Activated CD4-positive, alpha-beta memory T cell treated with anti-CD3 and anti-CD28 coated beads for 36 hours (primary cell): ENCODE measurements around the gene ZSWIM4. TPM values are rescaled to one million over a fixed set of nuclear protein-coding genes. Genes with fewer than 3 reads are reported as not detected.
"Not testable (repeated sequence)": the region's sequence is repeated elsewhere in the genome, so short reads cannot be mapped to it uniquely, and the experiment has no call there.

Experiments used
- CTCF ChIA-PET: fragments of 350-600 bp; sonication (Branson Sonifier 250); formaldehyde crosslinking; loops from one replicate; lab custom pipeline; 2021; ENCODE audit warnings: antibody characterized with exemption, inconsistent platforms; lab: Charles Lee
- POLR2A ChIA-PET: fragments of 350-600 bp; sonication (Branson Sonifier 250); formaldehyde crosslinking; loops from one replicate; lab custom pipeline; 2021; ENCODE audit warnings: antibody characterized with exemption; lab: Charles Lee
- DNase-seq: peaks from one replicate; pipeline ENCODE4 v3.0.0-alpha.2; 2020
- H3K27ac Mint-ChIP-seq: one replicate; pipeline ENCODE4 v1.8.0; 2021; ENCODE audit warnings: mixed read lengths
- H3K27me3 Mint-ChIP-seq: one replicate; pipeline ENCODE4 v1.8.0; 2021; ENCODE audit warnings: mixed read lengths
- H3K36me3 Mint-ChIP-seq: one replicate; pipeline ENCODE4 v1.8.0; 2021; ENCODE audit warnings: mixed read lengths
- H3K4me1 Mint-ChIP-seq: one replicate; pipeline ENCODE4 v1.8.0; 2021; ENCODE audit warnings: low read depth, mixed read lengths
- H3K4me3 Mint-ChIP-seq: one replicate; pipeline ENCODE4 v1.8.0; 2021; ENCODE audit warnings: mild to moderate bottlenecking, mixed read lengths
- H3K9me3 Mint-ChIP-seq: one replicate; pipeline ENCODE4 v1.8.0; 2021; ENCODE audit warnings: mixed read lengths
- intact Hi-C: fragments of 100-400 bp; cut with micrococcal nuclease; formaldehyde crosslinking; loops from one replicate; pipeline ENCODE4 v1.15.1; 2023
- total RNA-seq, 2 experiments: library from RNA; stranded (reverse); gene quantifications; one replicate each; pipeline ENCODE4 v1.2.3, GENCODE V29; 2021

Gene ZSWIM4
- total RNA-seq, 2 experiments from 2014 or later, result 9.2 to 10.2 TPM

DNA sequence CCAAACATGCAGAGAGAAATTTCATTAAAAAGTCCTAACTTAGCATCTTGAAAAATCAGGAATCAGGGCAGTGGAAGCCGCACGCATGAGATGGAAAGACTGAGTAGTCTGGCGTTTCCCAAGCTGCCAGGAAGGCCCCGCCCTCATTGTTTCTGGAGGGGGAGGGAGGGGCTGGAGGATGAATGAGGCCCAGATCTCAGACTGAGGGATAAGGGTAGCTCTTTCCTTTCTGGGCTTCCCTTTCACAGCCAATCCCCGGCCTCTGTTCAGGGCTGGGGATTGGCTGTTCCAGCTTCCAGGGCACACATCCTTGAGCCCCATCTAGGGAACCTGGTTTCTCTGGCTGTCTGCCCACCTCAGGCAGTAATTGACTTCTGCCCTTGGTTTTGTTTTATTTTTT lies 13.7 kb upstream of the ZSWIM4 start:
- CTCF ChIA-PET, result interaction anchor here (0.9 kb wide), 1 partner anchor 81 kb away, joined by 4 read pairs; no protein-coding TSS in a partner anchor
- H3K36me3 Mint-ChIP-seq, result peaks cover 5% of the 10 kb centered on the region
- H3K27me3 Mint-ChIP-seq, result no peaks in the 10 kb centered on the region
- H3K9me3 Mint-ChIP-seq, result no peaks in the 10 kb centered on the region
- intact Hi-C loops, result no loop called here
- H3K4me3 Mint-ChIP-seq, result no peak overlapping the region
- POLR2A ChIA-PET, result interaction anchor here (0.6 to 2.2 kb wide), 2 partner anchors 14 to 80 kb away, joined by 3 to 8 read pairs; partner anchors contain the start of gene ZSWIM4
- peak; percentile 55 for DNase-seq
- H3K4me1 Mint-ChIP-seq, result peaks cover 31% of the 10 kb centered on the region
- peak overlapping the region; percentile 23 for H3K27ac Mint-ChIP-seq

DNA sequence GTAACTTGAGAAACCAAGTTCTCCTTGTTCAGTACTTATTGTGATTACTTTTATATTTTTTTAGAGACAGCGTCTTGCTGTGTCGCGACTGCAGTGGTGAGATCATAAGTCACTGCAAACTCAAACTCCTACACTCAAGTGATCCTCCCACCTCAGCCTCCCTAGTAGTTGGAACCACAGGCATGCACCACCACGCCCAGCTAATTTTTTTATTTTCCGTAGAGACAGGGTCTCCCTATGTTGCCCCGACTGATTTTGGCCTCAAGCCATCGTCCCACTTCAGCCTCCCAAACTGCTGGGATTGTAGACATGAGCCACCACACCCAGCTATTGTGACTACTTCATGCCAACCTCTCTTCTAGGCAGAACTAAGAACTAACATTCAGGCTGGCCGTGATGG lies 12.7 kb upstream of the ZSWIM4 start:
- Mint-ChIP-seq H3K27ac (peak overlapping the region; percentile 18), H3K27me3 (no peaks in the 10 kb centered on the region), H3K9me3 (no peaks in the 10 kb centered on the region), H3K36me3 (peaks cover 5% of the 10 kb centered on the region), H3K4me1 (peaks cover 29% of the 10 kb centered on the region), H3K4me3 (no peak overlapping the region)
- ChIA-PET POLR2A (interaction anchor here (0.9 to 2.2 kb wide), 2 partner anchors 12 to 79 kb away, joined by 3 to 8 read pairs; partner anchors contain the start of gene ZSWIM4), CTCF (interaction anchor here (2.6 to 8.6 kb wide), 2 partner anchors 80 to 96 kb away, joined by 8 to 145 read pairs; no protein-coding TSS in a partner anchor)
- DNase-seq, result no peak
- intact Hi-C loops, result no loop called here

DNA sequence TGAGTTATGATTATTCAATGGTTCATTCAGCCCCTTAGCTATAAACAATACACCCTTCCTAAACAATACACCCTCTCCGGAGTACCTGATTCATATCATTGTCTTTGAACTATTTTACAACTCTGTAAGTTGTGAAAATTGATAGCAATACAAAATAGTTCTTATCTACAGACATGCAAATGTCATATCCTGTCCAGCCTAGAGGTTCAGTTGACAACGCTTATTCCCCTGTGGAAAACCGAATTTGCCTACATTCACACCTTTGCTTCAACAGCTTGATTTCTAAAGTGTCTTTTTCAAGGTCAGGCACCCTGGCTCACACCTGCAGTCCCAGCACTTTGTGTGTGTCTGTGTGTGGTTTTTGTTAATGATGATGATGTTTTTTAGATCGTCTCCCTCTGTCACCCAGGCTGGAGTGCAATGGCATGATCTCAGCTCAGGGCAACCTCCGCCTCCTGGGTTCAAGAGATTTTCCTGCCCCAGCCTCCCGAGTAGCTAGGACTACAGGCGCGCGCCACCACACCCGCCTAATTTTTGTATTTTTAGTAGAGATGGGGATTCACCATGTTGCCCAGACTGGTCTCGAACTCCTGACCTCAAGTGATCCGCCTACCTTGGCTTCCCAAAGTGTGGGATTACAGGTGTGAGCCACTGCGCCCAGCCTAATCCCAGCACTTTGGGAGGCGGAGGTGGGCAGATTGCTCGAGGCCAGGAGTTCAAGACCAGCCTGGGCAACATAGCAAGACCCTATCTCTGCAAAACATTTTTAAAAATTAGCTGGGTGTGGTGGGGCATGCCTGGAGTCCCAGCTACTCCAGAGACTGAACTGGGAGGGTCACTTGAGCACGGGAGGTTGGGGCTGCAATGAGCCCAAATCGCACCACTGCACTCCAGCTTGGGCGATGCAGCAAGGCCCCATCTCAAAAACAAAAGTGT lies 11.4 kb upstream of the ZSWIM4 start:
- no peak for DNase-seq
- no peak overlapping the region for H3K27ac Mint-ChIP-seq
- H3K36me3 Mint-ChIP-seq, result peaks cover 5% of the 10 kb centered on the region
- intact Hi-C loops, result no loop called here
- ChIA-PET CTCF (interaction anchor here (0.6 to 8.6 kb wide), 7 partner anchors 10 to 95 kb away, joined by 3 to 145 read pairs (median 4); partner anchors contain the start of gene C19orf53), POLR2A (interaction anchor here (1.3 to 1.6 kb wide), 2 partner anchors 9 to 78 kb away, joined by 7 to 9 read pairs; no protein-coding TSS in a partner anchor)
- H3K4me1 Mint-ChIP-seq, result peaks cover 35% of the 10 kb centered on the region
- no peaks in the 10 kb centered on the region for H3K9me3 Mint-ChIP-seq
- H3K4me3 Mint-ChIP-seq, result no peak overlapping the region
- no peaks in the 10 kb centered on the region for H3K27me3 Mint-ChIP-seq

DNA sequence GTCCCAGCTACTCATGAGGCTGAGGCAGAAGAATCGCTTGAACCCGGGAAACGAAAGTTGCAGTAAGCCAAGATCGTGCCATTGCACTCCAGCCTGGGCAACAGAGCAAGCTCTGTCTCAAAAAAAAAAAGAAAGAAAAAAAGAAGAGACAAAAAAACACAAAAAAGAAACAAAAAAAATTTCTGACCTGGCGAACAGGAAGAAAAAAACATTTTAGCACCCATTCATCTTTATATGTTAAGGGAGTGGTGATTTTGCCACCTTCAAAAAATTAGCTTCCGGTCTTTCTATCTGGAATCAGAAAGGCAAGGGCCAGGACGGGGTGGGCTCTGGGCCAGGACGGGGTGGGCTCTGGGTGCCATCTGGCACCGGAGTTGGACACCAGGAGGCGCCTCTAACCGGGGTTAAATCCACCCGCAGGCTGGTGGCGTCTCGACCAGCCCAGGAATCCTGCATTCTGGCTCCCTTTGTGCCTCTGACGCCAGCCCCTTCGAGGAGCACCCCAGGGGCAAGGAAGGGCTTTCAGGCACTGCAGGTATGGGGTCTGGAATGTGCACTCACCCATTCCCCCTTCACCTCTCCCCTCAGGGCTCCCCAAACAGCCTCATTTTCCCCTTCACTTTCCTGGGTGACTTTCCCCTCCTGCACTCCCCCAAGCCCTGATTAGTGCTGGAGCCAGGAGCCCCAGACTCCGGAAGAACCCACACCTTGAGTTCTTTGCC lies 10.4 kb upstream of the ZSWIM4 start:
- DNase-seq, result peak; percentile 86
- no peaks in the 10 kb centered on the region for H3K27me3 Mint-ChIP-seq
- no peaks in the 10 kb centered on the region for H3K36me3 Mint-ChIP-seq
- peak overlapping the region; percentile 19 for H3K27ac Mint-ChIP-seq
- H3K9me3 Mint-ChIP-seq, result no peaks in the 10 kb centered on the region
- H3K4me3 Mint-ChIP-seq, result peak overlapping the region; percentile 53
- ChIA-PET CTCF (interaction anchor here (0.7 to 8.6 kb wide), 7 partner anchors 11 to 94 kb away, joined by 3 to 145 read pairs (median 5); partner anchors contain the start of gene C19orf53), POLR2A (interaction anchor here (1.3 to 1.6 kb wide), 2 partner anchors 10 to 77 kb away, joined by 7 to 9 read pairs; no protein-coding TSS in a partner anchor)
- peaks cover 41% of the 10 kb centered on the region for H3K4me1 Mint-ChIP-seq
- intact Hi-C loops, result loop anchor here (1.0 kb wide), 1 partner anchor 77 kb away; no protein-coding TSS in a partner anchor

DNA sequence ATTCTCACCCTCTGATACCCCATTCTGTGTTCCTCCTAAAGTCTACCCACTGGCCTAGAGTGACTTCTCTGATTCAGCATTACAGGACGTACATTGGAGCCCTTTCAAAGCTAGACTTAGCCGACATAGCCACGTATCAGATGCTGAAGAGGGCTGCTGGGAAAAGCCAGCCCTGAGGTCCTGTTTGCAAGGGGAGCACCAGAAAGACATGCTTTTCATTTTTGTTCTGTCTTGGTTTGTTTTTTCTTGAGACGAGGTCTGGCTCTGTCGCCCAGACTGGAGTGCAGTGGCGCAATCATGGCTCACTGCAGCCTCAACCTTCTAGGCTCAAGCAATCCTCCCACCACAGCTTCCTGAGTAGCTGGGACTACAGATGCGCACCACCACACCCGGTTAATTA lies 6.3 kb upstream of the ZSWIM4 start:
- CTCF ChIA-PET, result interaction anchor here (1.4 to 8.6 kb wide), 3 partner anchors 14 to 74 kb away, joined by 5 to 145 read pairs (median 14); partner anchors contain the start of gene C19orf53
- H3K9me3 Mint-ChIP-seq, result no peaks in the 10 kb centered on the region
- intact Hi-C loops, result no loop called here
- POLR2A ChIA-PET, result interaction anchor here (1.0 to 3.0 kb wide), 5 partner anchors 8 to 73 kb away, joined by 3 to 17 read pairs (median 7); partner anchors contain the start of gene MRI1
- no peak overlapping the region for H3K4me3 Mint-ChIP-seq
- no peaks in the 10 kb centered on the region for H3K36me3 Mint-ChIP-seq
- DNase-seq, result peak; percentile 56
- H3K27me3 Mint-ChIP-seq, result no peaks in the 10 kb centered on the region
- H3K4me1 Mint-ChIP-seq, result peaks cover 28% of the 10 kb centered on the region
- peak overlapping the region; percentile 77 for H3K27ac Mint-ChIP-seq

DNA sequence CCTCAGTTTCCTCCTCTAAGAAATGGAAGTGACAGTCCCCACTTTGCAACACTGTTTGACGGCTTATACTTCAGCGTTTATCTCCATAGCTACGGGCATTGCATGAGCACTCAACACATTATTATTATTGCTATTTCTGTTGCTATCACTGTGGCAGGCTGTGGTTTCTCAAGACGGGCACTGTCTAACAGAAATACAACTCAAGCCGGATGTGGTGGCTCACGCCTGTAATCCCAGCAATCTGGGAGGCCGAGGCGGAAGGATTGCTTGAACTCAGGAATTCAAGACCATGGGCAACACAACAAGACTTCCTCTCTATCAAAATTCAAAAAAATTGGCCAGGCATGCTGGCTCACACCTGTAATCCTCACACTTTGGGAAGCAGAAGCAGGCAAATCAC lies 4.9 kb upstream of the ZSWIM4 start:
- H3K4me3 Mint-ChIP-seq, result peak overlapping the region; percentile 34
- peak; percentile 23 for DNase-seq
- CTCF ChIA-PET, result interaction anchor here (0.6 to 8.6 kb wide), 3 partner anchors 47 to 291 kb away, joined by 3 to 145 read pairs (median 4); no protein-coding TSS in a partner anchor

DNA sequence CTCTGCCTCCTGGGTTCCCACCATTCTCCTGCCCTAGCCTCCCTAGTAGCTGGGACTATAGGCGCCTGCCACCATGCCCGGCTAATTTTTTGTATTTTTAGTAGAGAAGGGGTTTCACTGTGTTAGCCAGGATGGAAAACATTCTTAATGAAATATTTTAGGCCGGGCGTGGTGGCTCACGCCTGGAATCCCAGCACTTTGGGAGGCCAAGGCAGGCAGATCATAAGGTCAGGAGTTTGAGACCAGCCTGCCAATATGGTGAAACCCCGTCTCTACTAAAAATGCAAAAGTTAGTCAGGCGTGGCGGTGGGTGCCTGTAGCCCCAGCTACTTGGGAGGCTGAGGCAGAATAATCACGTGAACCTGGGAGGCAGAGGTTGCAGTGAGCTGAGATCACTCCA lies 1.9 kb upstream of the ZSWIM4 start:
- H3K4me3 Mint-ChIP-seq, DNase-seq, H3K27ac Mint-ChIP-seq, H3K27me3 Mint-ChIP-seq, H3K36me3 Mint-ChIP-seq, POLR2A ChIA-PET, H3K9me3 Mint-ChIP-seq, intact Hi-C loops, CTCF ChIA-PET: not testable (repeated sequence)
- H3K4me1 Mint-ChIP-seq, result peaks cover 33% of the 10 kb centered on the region

More for the DNA sequence above, 4.9 kb upstream of the ZSWIM4 start:
- H3K4me1 Mint-ChIP-seq, result peaks cover 24% of the 10 kb centered on the region
- no peaks in the 10 kb centered on the region for H3K9me3 Mint-ChIP-seq
- POLR2A ChIA-PET, result interaction anchor here (3.0 kb wide), 1 partner anchor 56 kb away, joined by 10 read pairs; no protein-coding TSS in a partner anchor
- intact Hi-C loops, result no loop called here
- H3K27me3 Mint-ChIP-seq, result no peaks in the 10 kb centered on the region
- H3K36me3 Mint-ChIP-seq, result no peaks in the 10 kb centered on the region
- peak overlapping the region; percentile 75 for H3K27ac Mint-ChIP-seq

DNA sequence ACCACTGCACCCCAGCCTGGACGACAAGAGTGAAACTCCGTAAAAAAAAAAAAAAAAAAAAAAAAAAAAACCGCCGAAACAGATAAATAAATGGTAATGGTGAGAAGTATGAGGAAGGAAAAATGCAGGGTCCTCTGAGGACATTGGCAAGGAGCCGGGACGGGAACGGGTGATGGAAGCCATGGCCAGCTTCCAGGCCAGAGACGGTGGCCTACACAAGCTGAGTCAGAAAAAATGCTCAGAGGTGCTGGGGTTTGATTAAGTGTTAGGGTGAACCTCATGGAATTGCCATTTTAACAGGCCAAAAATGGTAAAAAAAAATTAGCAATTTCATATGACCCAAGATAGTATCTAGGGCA lies 866 bp upstream of the ZSWIM4 start:
- POLR2A ChIA-PET, result interaction anchor here (1.0 to 2.7 kb wide), 7 partner anchors 8 to 68 kb away, joined by 3 to 10 read pairs (median 6); partner anchors contain the start of gene C19orf53
- CTCF ChIA-PET, result interaction anchor here (0.6 to 1.0 kb wide), 2 partner anchors 11 to 66 kb away, joined by 3 read pairs; no protein-coding TSS in a partner anchor
- Mint-ChIP-seq H3K4me3 (peak overlapping the region; percentile 95), H3K36me3 (no peaks in the 10 kb centered on the region), H3K9me3 (no peaks in the 10 kb centered on the region), H3K27me3 (no peaks in the 10 kb centered on the region), H3K27ac (peak overlapping the region; percentile 79), H3K4me1 (peaks cover 25% of the 10 kb centered on the region)
- intact Hi-C loops, result no loop called here
- no peak for DNase-seq

DNA sequence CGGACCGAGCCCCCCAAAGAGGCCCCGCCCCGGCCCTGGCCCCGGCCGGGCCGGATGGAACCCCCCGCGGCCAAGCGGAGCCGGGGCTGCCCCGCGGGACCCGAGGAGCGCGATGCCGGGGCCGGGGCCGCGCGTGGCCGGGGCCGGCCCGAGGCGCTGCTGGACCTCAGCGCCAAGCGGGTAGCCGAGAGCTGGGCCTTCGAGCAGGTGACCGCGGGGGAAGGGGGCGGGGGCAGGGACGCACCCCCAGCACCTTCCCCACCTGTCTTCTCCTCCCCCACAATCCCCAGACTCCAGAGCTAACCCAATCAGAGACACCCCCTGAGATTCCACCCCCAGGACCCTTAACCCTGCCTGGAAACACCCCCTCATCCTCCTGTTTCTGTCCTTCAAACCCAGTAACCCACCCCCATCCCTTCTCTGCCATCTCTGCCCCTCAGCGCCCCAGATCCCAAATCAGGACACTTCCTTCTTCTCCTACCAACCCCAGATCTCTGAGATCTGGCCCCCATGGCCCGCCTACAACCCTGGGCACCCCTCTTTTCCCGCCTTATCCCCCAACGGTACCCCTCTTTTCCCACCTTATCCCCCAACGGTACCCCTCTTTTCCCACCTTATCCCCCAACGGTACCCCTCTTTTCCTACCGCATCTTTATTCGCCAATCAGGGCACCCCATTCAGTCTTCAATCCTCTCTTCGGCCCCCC lies 505 bp downstream of the ZSWIM4 start:
- ChIA-PET CTCF (interaction anchor here (1.0 to 2.7 kb wide), 5 partner anchors 11 to 84 kb away, joined by 3 to 20 read pairs (median 5); no protein-coding TSS in a partner anchor), POLR2A (interaction anchor here (1.1 to 2.7 kb wide), 8 partner anchors 10 to 64 kb away, joined by 3 to 10 read pairs (median 5); partner anchors contain the start of gene C19orf53)
- peak; percentile 25 for DNase-seq
- Mint-ChIP-seq H3K36me3 (no peaks in the 10 kb centered on the region), H3K27me3 (no peaks in the 10 kb centered on the region), H3K27ac (peak overlapping the region; percentile 43), H3K9me3 (no peaks in the 10 kb centered on the region), H3K4me1 (peaks cover 18% of the 10 kb centered on the region), H3K4me3 (peak overlapping the region; percentile 74)
- intact Hi-C loops, result loop anchor here (1.0 kb wide), 1 partner anchor 44 kb away; no protein-coding TSS in a partner anchor

DNA sequence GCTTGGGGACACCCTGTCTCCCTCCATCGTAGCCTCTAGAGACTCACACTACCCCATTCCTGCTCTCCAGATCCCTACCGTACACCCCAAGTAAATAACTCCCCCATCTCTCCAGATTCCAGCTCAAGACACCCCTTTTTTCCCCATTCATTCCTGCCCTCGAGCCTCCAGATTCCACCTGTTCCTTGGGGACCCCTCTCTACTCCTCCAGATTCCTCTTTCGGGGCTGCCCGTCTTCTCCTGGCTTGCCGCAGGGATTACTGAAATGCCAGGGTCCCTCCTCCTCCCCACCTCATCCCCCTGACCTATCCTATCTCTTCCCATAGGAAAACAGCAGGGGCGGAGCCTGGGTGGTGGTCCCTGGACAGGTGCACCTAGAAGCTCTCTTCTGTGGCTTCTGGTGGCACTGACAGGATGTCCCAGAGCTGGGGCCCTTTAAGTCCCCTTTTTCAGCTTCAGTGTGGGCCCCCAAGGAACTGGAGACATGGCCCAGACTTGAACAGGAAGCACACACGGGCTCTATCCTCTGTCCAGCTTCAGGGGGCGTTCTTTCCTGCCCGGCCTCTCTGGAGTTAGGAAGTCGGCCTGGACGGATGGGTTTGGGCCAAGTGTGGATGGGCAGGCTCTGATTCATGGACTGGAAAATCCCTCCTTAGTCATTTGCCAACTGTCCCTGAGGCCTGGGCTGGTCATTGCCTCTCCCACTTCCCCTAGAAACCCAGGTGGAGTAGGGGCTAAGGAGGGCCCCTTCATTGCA lies 1.2 kb downstream of the ZSWIM4 start:
- H3K36me3 Mint-ChIP-seq, result no peaks in the 10 kb centered on the region
- ChIA-PET CTCF (interaction anchor here (1.0 to 2.7 kb wide), 4 partner anchors 12 to 83 kb away, joined by 3 to 20 read pairs (median 4); no protein-coding TSS in a partner anchor), POLR2A (interaction anchor here (1.4 to 2.7 kb wide), 3 partner anchors 8 to 50 kb away, joined by 3 to 10 read pairs (median 4); partner anchors contain the start of gene C19orf53)
- intact Hi-C loops, result no loop called here
- no peaks in the 10 kb centered on the region for H3K9me3 Mint-ChIP-seq
- H3K27me3 Mint-ChIP-seq, result no peaks in the 10 kb centered on the region
- H3K27ac Mint-ChIP-seq, result peak overlapping the region; percentile 45
- H3K4me3 Mint-ChIP-seq, result peak overlapping the region; percentile 74
- H3K4me1 Mint-ChIP-seq, result peaks cover 18% of the 10 kb centered on the region
- DNase-seq, result peak; percentile 32
